ENCODE measurements around the gene RASA3. TPM values are rescaled to one million over a fixed set of nuclear protein-coding genes. Genes with fewer than 3 reads are reported as not detected.

Gene RASA3
- total RNA-seq, 4 donors from 2014 or later: 4.4 to 15.6 (median 8.5) TPM

- H3K4me3 ChIP-seq: no peak overlapping the region
- H3K27me3 ChIP-seq: no peaks in the 10 kb centered on the region
- no peaks in the 10 kb centered on the region for H3K9me3 ChIP-seq
- H3K4me1 ChIP-seq: peaks cover 0 to 11% (median 6%) of the 10 kb centered on the region in 4 donors
- no peak overlapping the region for H3K27ac ChIP-seq
- no peaks in the 10 kb centered on the region for H3K36me3 ChIP-seq
- in situ Hi-C loops (cut with MboI; ENCODE audit: low pct_ligation_motif_present in 1 of 4, low pct_unique_long_range_greater_than_20kb in 1 of 4, low sequenced_read_pairs in 3 of 4) (no loop called here), intact Hi-C loops (cut with DNase I; ENCODE audit: low total_unique reads) (loop anchor here (2.0 kb wide), 1 partner anchor 276 kb away; no protein-coding TSS in a partner anchor)
- WGBS, 2 donors (ENCODE audit: low coverage in 1 of 2): 62% methylated on average over 22 of the region's 24 CpGs; no CpG with 5 or more reads in 1 of the 2 donors
- DNase-seq: no peak
- TF ChIP-seq POLR2A (IDR thresholded peaks at IDR 0.05) (no peak), POLR2AphosphoS5 (IDR thresholded peaks at IDR 0.05) (no peak), EP300 (IDR thresholded peaks at IDR 0.05; ENCODE audit: low read depth) (no peak)
- TF ChIP-seq, protein P1, sequence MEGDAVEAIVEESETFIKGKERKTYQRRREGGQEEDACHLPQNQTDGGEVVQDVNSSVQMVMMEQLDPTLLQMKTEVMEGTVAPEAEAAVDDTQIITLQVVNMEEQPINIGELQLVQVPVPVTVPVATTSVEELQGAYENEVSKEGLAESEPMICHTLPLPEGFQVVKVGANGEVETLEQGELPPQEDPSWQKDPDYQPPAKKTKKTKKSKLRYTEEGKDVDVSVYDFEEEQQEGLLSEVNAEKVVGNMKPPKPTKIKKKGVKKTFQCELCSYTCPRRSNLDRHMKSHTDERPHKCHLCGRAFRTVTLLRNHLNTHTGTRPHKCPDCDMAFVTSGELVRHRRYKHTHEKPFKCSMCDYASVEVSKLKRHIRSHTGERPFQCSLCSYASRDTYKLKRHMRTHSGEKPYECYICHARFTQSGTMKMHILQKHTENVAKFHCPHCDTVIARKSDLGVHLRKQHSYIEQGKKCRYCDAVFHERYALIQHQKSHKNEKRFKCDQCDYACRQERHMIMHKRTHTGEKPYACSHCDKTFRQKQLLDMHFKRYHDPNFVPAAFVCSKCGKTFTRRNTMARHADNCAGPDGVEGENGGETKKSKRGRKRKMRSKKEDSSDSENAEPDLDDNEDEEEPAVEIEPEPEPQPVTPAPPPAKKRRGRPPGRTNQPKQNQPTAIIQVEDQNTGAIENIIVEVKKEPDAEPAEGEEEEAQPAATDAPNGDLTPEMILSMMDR (IDR thresholded peaks at IDR 0.05): no peak
Observed at GRCh38 chr13:113950451-113951245, 181.8 kb downstream of the RASA3 start.

- H3K36me3 ChIP-seq: no peaks in the 10 kb centered on the region
- in situ Hi-C loops (cut with MboI; ENCODE audit: low pct_ligation_motif_present in 1 of 4, low pct_unique_long_range_greater_than_20kb in 1 of 4, low sequenced_read_pairs in 3 of 4) (loop anchor here in 1 of 4 donors (10.0 kb wide), 1 partner anchor 125 kb away; no protein-coding TSS in a partner anchor), intact Hi-C loops (cut with DNase I; ENCODE audit: low total_unique reads) (loop anchor here (5.0 kb wide), 1 partner anchor 137 kb away; no protein-coding TSS in a partner anchor)
- no peaks in the 10 kb centered on the region for H3K9me3 ChIP-seq
- no peak for DNase-seq
- H3K27ac ChIP-seq: no peak overlapping the region
- TF ChIP-seq EP300 (IDR thresholded peaks at IDR 0.05; ENCODE audit: low read depth) (no peak), POLR2A (IDR thresholded peaks at IDR 0.05) (no peak), POLR2AphosphoS5 (IDR thresholded peaks at IDR 0.05) (no peak)
- TF ChIP-seq, protein P1 (IDR thresholded peaks at IDR 0.05): no peak
- H3K27me3 ChIP-seq: no peaks in the 10 kb centered on the region
- WGBS, 2 donors (ENCODE audit: low coverage in 1 of 2): 97% methylated on average over 5 of the region's 5 CpGs; no CpG with 5 or more reads in 1 of the 2 donors
- no peak overlapping the region for H3K4me3 ChIP-seq
- peaks cover 0 to 11% (median 6%) of the 10 kb centered on the region in 4 donors for H3K4me1 ChIP-seq
Observed at GRCh38 chr13:113949546-113949945, 182.9 kb downstream of the RASA3 start.

DNA sequence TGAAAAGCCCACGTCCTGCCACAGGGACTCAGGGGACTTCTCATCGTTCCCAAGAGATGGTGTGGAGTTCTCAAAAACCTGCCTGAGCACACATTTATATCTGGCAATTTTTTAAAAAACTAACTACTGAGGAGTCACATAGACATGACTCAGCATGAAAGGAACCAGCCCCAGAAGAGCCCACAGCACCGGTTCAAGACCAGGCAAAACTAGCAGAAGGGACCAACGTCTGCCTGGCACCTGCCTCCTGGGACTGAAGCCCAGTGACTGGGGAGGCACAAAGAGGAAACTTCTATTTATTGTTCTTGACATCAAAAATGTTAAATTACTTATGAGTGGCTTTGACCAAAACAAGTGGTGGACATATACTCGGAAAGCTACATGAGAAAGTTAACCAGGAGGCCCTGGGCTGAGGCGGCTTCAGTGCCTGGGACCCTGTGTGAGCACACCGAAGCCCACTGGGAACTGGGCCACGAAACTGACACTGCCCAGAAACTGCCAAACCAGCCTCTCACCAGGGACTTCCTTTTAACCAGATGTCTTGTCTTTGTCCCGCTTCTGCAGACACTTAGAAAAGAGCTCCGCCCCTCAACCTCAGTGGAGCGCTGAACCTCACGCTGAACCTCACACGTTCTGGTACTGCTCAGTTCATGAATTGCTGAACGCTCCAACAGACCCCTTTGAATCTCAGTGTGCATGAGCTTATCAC, 184.2 kb downstream of the RASA3 start:
- no peak for TF ChIP-seq EP300 (IDR thresholded peaks at IDR 0.05; ENCODE audit: low read depth)
- TF ChIP-seq POLR2AphosphoS5 (IDR thresholded peaks at IDR 0.05): no peak
- TF ChIP-seq POLR2A (IDR thresholded peaks at IDR 0.05): no peak
- TF ChIP-seq, protein P1 (IDR thresholded peaks at IDR 0.05): no peak
- H3K27me3 ChIP-seq: no peaks in the 10 kb centered on the region
- in situ Hi-C loops (cut with MboI; ENCODE audit: low pct_ligation_motif_present in 1 of 4, low pct_unique_long_range_greater_than_20kb in 1 of 4, low sequenced_read_pairs in 3 of 4): loop anchor here in 1 of 4 donors (10.0 kb wide), 1 partner anchor 123 kb away; no protein-coding TSS in a partner anchor
- H3K27ac ChIP-seq: no peak overlapping the region
- WGBS, 2 donors (ENCODE audit: low coverage in 1 of 2): 69 to 71% methylated on average over 4 to 14 of the region's 14 CpGs
- DNase-seq: no peak
- H3K4me1 ChIP-seq: peaks cover 0 to 11% (median 6%) of the 10 kb centered on the region in 4 donors
- no peak overlapping the region for H3K4me3 ChIP-seq
- H3K36me3 ChIP-seq: no peaks in the 10 kb centered on the region
- no peaks in the 10 kb centered on the region for H3K9me3 ChIP-seq
- intact Hi-C loops (cut with DNase I; ENCODE audit: low total_unique reads): loop anchor here (5.0 kb wide), 1 partner anchor 136 kb away; no protein-coding TSS in a partner anchor

Data from transverse colon (tissue), 4 donors.